ENCODE data around the gene OR51L1. TPM values are rescaled to one million over a fixed set of nuclear protein-coding genes. Genes with fewer than 3 reads are reported as not detected.

The OR51L1 gene
- total RNA-seq, 1 experiment from 2014 or later, result not detected

DNA sequence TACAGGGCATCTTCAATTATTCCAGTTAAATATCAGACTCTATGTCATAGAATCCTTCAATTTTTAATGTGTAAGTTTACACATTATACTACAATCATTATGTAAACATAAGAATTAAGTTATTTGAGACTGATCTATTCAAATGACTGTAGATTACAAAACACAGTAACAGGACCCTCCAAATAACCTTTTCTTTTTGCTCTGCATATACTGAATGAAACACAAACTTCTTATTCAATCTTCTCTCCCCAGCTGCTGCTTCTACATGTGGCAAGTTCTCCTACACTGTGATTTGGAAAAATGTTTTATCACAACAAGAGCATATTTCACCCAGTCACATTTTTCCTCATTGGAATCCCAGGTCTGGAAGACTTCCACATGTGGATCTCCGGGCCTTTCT is 51.6 kb downstream of the OR51L1 start, which contains the start of gene OR52J3:
OR52J3 (plus strand) TSS at position 301 of the 400 bp plus-strand sequence; CDS start at position 301, 0 bp downstream.
- Histone ChIP-seq H3K4me2 (ENCODE audit: low read length) (no peak within 1 kb of the TSS), H3K4me3 (ENCODE audit: low read length) (no peak within 1 kb of the TSS), H3K79me2 (ENCODE audit: low read length) (no peaks in the 10 kb centered on the region), H3K4me1 (ENCODE audit: insufficient read depth, low read length) (no peaks in the 10 kb centered on the region), H3K27ac (ENCODE audit: low read length) (no peak within 1 kb of the TSS), H4K20me1 (ENCODE audit: low read length) (no peaks in the 10 kb centered on the region), H3F3A (ENCODE audit: low read length, unreplicated experiment) (no peaks in the 10 kb centered on the region), H3K36me3 (ENCODE audit: low read depth, low read length) (no peaks in the 10 kb centered on the region), H3K9ac (ENCODE audit: low read length) (no peak within 1 kb of the TSS), H3K9me2 (replicated peaks; ENCODE audit: low read length) (no peaks in the 10 kb centered on the region), H3K27me3 (ENCODE audit: low read length) (no peaks in the 10 kb centered on the region), H3K9me3 (ENCODE audit: low read length) (no peaks in the 10 kb centered on the region), H2AFZ (ENCODE audit: low read length) (no peak within 1 kb of the TSS)
- ChIA-PET CTCF (no interaction called here), POLR2A (ENCODE audit: unreplicated experiment) (no interaction called here)
- ATAC-seq, result no peak
- intact Hi-C loops (cut with micrococcal nuclease), result no loop called here
- BruUV-seq (replicated peaks), result no TSS peak
- DNase-seq, result no peak
- TF ChIP-seq EZH2phosphoT487 (IDR thresholded peaks at IDR 0.05; ENCODE audit: borderline replicate concordance, low read length), result no peak
- TF ChIP-seq, protein P1, sequence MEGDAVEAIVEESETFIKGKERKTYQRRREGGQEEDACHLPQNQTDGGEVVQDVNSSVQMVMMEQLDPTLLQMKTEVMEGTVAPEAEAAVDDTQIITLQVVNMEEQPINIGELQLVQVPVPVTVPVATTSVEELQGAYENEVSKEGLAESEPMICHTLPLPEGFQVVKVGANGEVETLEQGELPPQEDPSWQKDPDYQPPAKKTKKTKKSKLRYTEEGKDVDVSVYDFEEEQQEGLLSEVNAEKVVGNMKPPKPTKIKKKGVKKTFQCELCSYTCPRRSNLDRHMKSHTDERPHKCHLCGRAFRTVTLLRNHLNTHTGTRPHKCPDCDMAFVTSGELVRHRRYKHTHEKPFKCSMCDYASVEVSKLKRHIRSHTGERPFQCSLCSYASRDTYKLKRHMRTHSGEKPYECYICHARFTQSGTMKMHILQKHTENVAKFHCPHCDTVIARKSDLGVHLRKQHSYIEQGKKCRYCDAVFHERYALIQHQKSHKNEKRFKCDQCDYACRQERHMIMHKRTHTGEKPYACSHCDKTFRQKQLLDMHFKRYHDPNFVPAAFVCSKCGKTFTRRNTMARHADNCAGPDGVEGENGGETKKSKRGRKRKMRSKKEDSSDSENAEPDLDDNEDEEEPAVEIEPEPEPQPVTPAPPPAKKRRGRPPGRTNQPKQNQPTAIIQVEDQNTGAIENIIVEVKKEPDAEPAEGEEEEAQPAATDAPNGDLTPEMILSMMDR (conservative IDR thresholded peaks at IDR 0.05; ENCODE audit: low read depth, low read length), result no peak

DNA sequence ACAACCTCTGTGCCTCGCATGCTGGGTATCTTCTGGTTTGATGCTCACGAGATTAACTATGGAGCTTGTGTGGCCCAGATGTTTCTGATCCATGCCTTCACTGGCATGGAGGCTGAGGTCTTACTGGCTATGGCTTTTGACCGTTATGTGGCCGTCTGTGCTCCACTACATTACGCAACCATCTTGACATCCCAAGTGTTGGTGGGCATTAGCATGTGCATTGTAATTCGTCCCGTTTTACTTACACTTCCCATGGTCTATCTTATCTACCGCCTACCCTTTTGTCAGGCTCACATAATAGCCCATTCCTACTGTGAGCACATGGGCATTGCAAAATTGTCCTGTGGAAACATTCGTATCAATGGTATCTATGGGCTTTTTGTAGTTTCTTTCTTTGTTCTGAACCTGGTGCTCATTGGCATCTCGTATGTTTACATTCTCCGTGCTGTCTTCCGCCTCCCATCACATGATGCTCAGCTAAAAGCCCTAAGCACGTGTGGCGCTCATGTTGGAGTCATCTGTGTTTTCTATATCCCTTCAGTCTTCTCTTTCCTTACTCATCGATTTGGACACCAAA is 52.2 kb downstream of the OR51L1 start:
- TF ChIP-seq, protein P1 (conservative IDR thresholded peaks at IDR 0.05; ENCODE audit: low read depth, low read length), result no peak
- no peak for TF ChIP-seq EZH2phosphoT487 (IDR thresholded peaks at IDR 0.05; ENCODE audit: borderline replicate concordance, low read length)
- TF ChIP-seq EZH2 (IDR thresholded peaks at IDR 0.05; ENCODE audit: low read length, unreplicated experiment), result no peak
- Histone ChIP-seq H3K79me2 (ENCODE audit: low read length) (no peaks in the 10 kb centered on the region), H3K27me3 (ENCODE audit: low read length) (no peaks in the 10 kb centered on the region), H3K9me2 (replicated peaks; ENCODE audit: low read length) (no peaks in the 10 kb centered on the region), H3F3A (ENCODE audit: low read length, unreplicated experiment) (no peaks in the 10 kb centered on the region), H3K36me3 (ENCODE audit: low read depth, low read length) (no peaks in the 10 kb centered on the region), H2AFZ (ENCODE audit: low read length) (no peak overlapping the region), H4K20me1 (ENCODE audit: low read length) (no peaks in the 10 kb centered on the region), H3K9me3 (ENCODE audit: low read length) (no peaks in the 10 kb centered on the region), H3K4me2 (ENCODE audit: low read length) (no peak overlapping the region), H3K4me1 (ENCODE audit: insufficient read depth, low read length) (no peaks in the 10 kb centered on the region), H3K27ac (ENCODE audit: low read length) (no peak overlapping the region), H3K9ac (ENCODE audit: low read length) (no peak overlapping the region), H3K4me3 (ENCODE audit: low read length) (no peak overlapping the region)
- POLR2A ChIA-PET (ENCODE audit: unreplicated experiment), result no interaction called here
- DNase-seq (no peak), ATAC-seq (no peak)
- intact Hi-C loops (cut with micrococcal nuclease), result no loop called here
- no TSS peak for BruUV-seq (replicated peaks)
- CTCF ChIA-PET, result no interaction called here

Other genes starting within 250 kb of the OR51L1 start
- gene OR51F1, start 224.9 kb upstream of the OR51L1 start, total RNA-seq (2014; rRNA removed), result not detected in 2 replicates
- gene OR52R1, start 190.5 kb upstream of the OR51L1 start, total RNA-seq (2014; rRNA removed), result not detected in 2 replicates
- not detected in 2 replicates for gene OR51F2, start 173.5 kb upstream of the OR51L1 start, total RNA-seq (2014; rRNA removed)
- gene OR51S1, start 145.6 kb upstream of the OR51L1 start, total RNA-seq (2014; rRNA removed), result not detected in 2 replicates
- not detected in 2 replicates for gene OR51T1, start 113.0 kb upstream of the OR51L1 start, total RNA-seq (2014; rRNA removed)
- not detected in 2 replicates for gene OR51A7, start 91.1 kb upstream of the OR51L1 start, total RNA-seq (2014; rRNA removed)
- not detected in 2 replicates for gene OR51G2, start 75.5 kb upstream of the OR51L1 start, total RNA-seq (2014; rRNA removed)
- gene OR51G1, start 70.5 kb upstream of the OR51L1 start, total RNA-seq (2014; rRNA removed), result not detected in 2 replicates
- gene OR51A4, start 47.2 kb upstream of the OR51L1 start, total RNA-seq (2014; rRNA removed), result not detected in 2 replicates
- gene OR51A2, start 39.1 kb upstream of the OR51L1 start, total RNA-seq (2014; rRNA removed), result not detected in 2 replicates
- not detected in 2 replicates for gene OR52J3, start 51.7 kb downstream of the OR51L1 start, total RNA-seq (2014; rRNA removed)
- not detected in 2 replicates for gene OR52E2, start 64.8 kb downstream of the OR51L1 start, total RNA-seq (2014; rRNA removed)
- not detected in 2 replicates for gene OR52E1, start 74.7 kb downstream of the OR51L1 start, total RNA-seq (2014; rRNA removed)
- gene OR52A5, start 143.5 kb downstream of the OR51L1 start, total RNA-seq (2014; rRNA removed), result not detected in 2 replicates
- not detected in 2 replicates for gene OR52A1, start 159.9 kb downstream of the OR51L1 start, total RNA-seq (2014; rRNA removed)
- not detected in 2 replicates for gene OR51V1, start 205.8 kb downstream of the OR51L1 start, total RNA-seq (2014; rRNA removed)
- not detected in 2 replicates for gene HBB, start 232.2 kb downstream of the OR51L1 start, total RNA-seq (2014; rRNA removed)
- gene HBD, start 239.6 kb downstream of the OR51L1 start, total RNA-seq (2014; rRNA removed), result not detected in 2 replicates